Endothelial cell (in vitro differentiated cells): ENCODE data around the gene INKA1. TPM values are rescaled to one million over a fixed set of nuclear protein-coding genes. Genes with fewer than 3 reads are reported as not detected.
"Not testable (repeated sequence)": the region's sequence is repeated elsewhere in the genome, so short reads cannot be mapped to it uniquely, and the experiment has no call there.

Experiments
- DNase-seq: peaks from one replicate; pipeline ENCODE4 v3.0.0; 2021; ENCODE audit warnings: low spot score
- H3K27ac Mint-ChIP-seq: one replicate; pipeline ENCODE4 v1.8.0; 2021; ENCODE audit warnings: mixed read lengths, inconsistent platforms; ENCODE audit not compliant: unreplicated experiment
- H3K27me3 Mint-ChIP-seq: one replicate; pipeline ENCODE4 v1.8.0; 2021; ENCODE audit warnings: mild to moderate bottlenecking, moderate library complexity, mixed read lengths, inconsistent platforms; ENCODE audit not compliant: unreplicated experiment
- H3K36me3 Mint-ChIP-seq: one replicate; pipeline ENCODE4 v1.8.0; 2021; ENCODE audit warnings: mild to moderate bottlenecking, low read depth, mixed read lengths, inconsistent platforms; ENCODE audit not compliant: unreplicated experiment
- H3K4me1 Mint-ChIP-seq: one replicate; pipeline ENCODE4 v1.8.0; 2021; ENCODE audit warnings: mild to moderate bottlenecking, mixed read lengths, inconsistent platforms; ENCODE audit not compliant: unreplicated experiment
- H3K4me3 Mint-ChIP-seq: one replicate; pipeline ENCODE4 v1.8.0; 2021; ENCODE audit warnings: mild to moderate bottlenecking, mixed read lengths, inconsistent platforms; ENCODE audit not compliant: unreplicated experiment
- H3K9me3 Mint-ChIP-seq: one replicate; pipeline ENCODE4 v1.8.0; 2021; ENCODE audit warnings: mixed read lengths, inconsistent platforms; ENCODE audit not compliant: unreplicated experiment
- total RNA-seq: library from RNA; stranded (reverse); fragmentation: NEBNext Ultra II Directional; extraction: Animal tissue kit (Norgen Biotek cat#: 25700); gene quantifications from one replicate; pipeline ENCODE4 v1.2.1, GENCODE V29; 2021; ENCODE audit not compliant: unreplicated experiment
- TF ChIP-seq, protein P1 (sequence below): fragments of 200-600 bp; sonication (generic); IDR thresholded peaks from one replicate; pipeline ENCODE4 v1.5.0; 2021; ENCODE audit warnings: antibody characterized with exemption; ENCODE audit not compliant: unreplicated experiment

The INKA1 gene
- total RNA-seq, 1 donor from 2014 or later: 57.6 TPM

DNA sequence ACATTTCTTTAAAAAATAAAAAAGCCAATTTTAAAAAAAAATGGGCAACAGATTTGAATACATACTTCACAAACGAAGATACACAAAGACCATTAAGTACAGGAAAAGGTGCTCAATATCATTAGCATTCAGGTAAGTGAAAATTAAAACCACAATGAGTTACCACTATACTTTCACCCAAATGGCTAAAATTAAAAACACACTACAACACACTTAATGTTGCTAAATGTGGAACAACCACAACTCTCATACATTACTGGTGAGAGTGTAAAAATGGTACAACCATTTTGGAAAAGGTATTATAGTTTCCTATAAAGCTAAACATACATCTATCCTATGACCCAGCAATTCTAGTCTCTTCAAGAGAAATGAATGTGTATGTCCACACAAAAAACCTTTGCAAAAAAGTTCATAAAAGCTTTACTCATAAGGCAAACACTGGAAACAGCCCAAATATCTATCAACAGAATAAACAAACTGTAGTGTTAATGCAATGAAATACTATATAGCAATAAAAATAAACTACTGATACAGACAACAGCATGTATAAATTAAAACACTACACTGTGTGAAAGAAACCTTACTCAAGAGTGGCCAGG is 31.6 kb upstream of the INKA1 start:
- Mint-ChIP-seq H3K4me1 (peaks cover 5% of the 10 kb centered on the region), H3K27me3 (no peaks in the 10 kb centered on the region), H3K36me3 (no peaks in the 10 kb centered on the region), H3K4me3 (no peak overlapping the region), H3K27ac (no peak overlapping the region), H3K9me3 (no peaks in the 10 kb centered on the region)
- TF ChIP-seq, protein P1, sequence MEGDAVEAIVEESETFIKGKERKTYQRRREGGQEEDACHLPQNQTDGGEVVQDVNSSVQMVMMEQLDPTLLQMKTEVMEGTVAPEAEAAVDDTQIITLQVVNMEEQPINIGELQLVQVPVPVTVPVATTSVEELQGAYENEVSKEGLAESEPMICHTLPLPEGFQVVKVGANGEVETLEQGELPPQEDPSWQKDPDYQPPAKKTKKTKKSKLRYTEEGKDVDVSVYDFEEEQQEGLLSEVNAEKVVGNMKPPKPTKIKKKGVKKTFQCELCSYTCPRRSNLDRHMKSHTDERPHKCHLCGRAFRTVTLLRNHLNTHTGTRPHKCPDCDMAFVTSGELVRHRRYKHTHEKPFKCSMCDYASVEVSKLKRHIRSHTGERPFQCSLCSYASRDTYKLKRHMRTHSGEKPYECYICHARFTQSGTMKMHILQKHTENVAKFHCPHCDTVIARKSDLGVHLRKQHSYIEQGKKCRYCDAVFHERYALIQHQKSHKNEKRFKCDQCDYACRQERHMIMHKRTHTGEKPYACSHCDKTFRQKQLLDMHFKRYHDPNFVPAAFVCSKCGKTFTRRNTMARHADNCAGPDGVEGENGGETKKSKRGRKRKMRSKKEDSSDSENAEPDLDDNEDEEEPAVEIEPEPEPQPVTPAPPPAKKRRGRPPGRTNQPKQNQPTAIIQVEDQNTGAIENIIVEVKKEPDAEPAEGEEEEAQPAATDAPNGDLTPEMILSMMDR: no peak
- no peak for DNase-seq

GRCh38 chr3:49772703-49773102 is 30.4 kb upstream of the INKA1 start:
- TF ChIP-seq, protein P1: no peak
- H3K4me1 Mint-ChIP-seq: peaks cover 5% of the 10 kb centered on the region
- no peak for DNase-seq
- no peaks in the 10 kb centered on the region for H3K27me3 Mint-ChIP-seq
- H3K9me3 Mint-ChIP-seq: no peaks in the 10 kb centered on the region
- H3K27ac Mint-ChIP-seq: no peak overlapping the region
- H3K4me3 Mint-ChIP-seq: no peak overlapping the region
- H3K36me3 Mint-ChIP-seq: peaks cover 3% of the 10 kb centered on the region

GRCh38 chr3:49775538-49775937 is 27.5 kb upstream of the INKA1 start:
- no peak for DNase-seq
- Mint-ChIP-seq H3K27ac (no peak overlapping the region), H3K4me1 (no peaks in the 10 kb centered on the region), H3K36me3 (peaks cover 9% of the 10 kb centered on the region), H3K4me3 (no peak overlapping the region), H3K27me3 (no peaks in the 10 kb centered on the region), H3K9me3 (no peaks in the 10 kb centered on the region)
- TF ChIP-seq, protein P1: no peak

DNA sequence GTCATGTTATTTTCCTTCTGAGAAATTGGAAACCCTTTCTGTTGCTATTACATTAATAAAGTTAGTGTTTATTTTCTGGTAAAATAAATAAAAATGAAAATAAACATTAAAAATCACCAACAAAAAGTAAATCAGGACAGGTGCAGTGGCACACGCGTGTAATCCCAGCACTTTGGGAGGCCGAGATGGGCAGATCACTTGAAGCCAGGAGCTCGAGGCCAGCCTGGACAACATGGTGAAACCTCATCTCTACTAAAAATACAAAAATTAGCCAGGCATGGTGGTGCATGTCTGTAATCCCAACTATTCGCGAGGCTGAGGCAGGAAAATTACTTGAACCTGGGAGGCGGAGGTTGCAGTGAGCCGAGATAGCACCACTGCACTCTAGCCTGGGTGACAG is 27.0 kb upstream of the INKA1 start:
- H3K9me3 Mint-ChIP-seq, H3K27me3 Mint-ChIP-seq, H3K36me3 Mint-ChIP-seq, DNase-seq, H3K27ac Mint-ChIP-seq, H3K4me1 Mint-ChIP-seq, H3K4me3 Mint-ChIP-seq: not testable (repeated sequence)

- TF ChIP-seq, protein P1: no peak
Measured at GRCh38 chr3:49779358-49780079, 23.5 kb upstream of the INKA1 start.

More at GRCh38 chr3:49779358-49780079, 23.5 kb upstream of the INKA1 start:
- Mint-ChIP-seq H3K27me3 (no peaks in the 10 kb centered on the region), H3K9me3 (no peaks in the 10 kb centered on the region), H3K4me3 (no peak overlapping the region), H3K36me3 (peaks cover 14% of the 10 kb centered on the region), H3K27ac (no peak overlapping the region), H3K4me1 (peaks cover 4% of the 10 kb centered on the region)
- no peak for DNase-seq
